Gastroesophageal sphincter (tissue), 3 donors: ENCODE data around the gene RIPOR2.

Experiments used
- CTCF ChIP-seq, 4 experiments: fragments of 200-600 bp in 2 of 4; fragments of 450-650 bp in 2 of 4; sonication (generic) in 1 of 4; IDR thresholded peaks; one replicate each; pipeline ENCODE4 v1.5.1; 2017 to 2019; ENCODE audit warnings: antibody characterized with exemption in 4 of 4, mild to moderate bottlenecking in 2 of 4, moderate library complexity in 2 of 4
- EP300 ChIP-seq: sonication (generic); formaldehyde crosslinking; IDR thresholded peaks from one replicate; pipeline ENCODE4 v1.6.1; 2017; ENCODE audit warnings: antibody characterized with exemption, mild to moderate bottlenecking
- POLR2A ChIP-seq, 2 donors: fragments of 450-650 bp; IDR thresholded peaks; one replicate each; pipeline ENCODE4 v1.6.1; 2017; ENCODE audit warnings: antibody characterized with exemption in 2 of 2, mild to moderate bottlenecking in 2 of 2, moderate library complexity in 1 of 2

- TF ChIP-seq EP300 (no peak), CTCF (IDR thresholded peaks at IDR 0.05) (no peak), POLR2A (IDR thresholded peaks at IDR 0.05) (no peak)
These were observed 1.0 kb upstream of the RIPOR2 start for GRCh38 chr6:24936641-24937317.
